GM12891 (cell line): ENCODE data around the gene ACVR1.

Experiments
- POLR2A ChIP-seq: IDR thresholded peaks from 2 replicates; pipeline ENCODE4 v1.6.1; 2011; ENCODE audit warnings: low read depth, low read length, control low read depth
- POLR2AphosphoS5 ChIP-seq: IDR thresholded peaks from 2 replicates; pipeline ENCODE4 v1.6.1; 2011; ENCODE audit warnings: low read depth, low read length, control low read depth
- POU2F2 ChIP-seq: IDR thresholded peaks from 2 replicates; pipeline ENCODE4 v1.6.1; 2011; ENCODE audit warnings: low read depth, mild to moderate bottlenecking, control low read depth, low read length, moderate library complexity
- SPI1 ChIP-seq: IDR thresholded peaks from 2 replicates; pipeline ENCODE4 v1.6.1; 2011; ENCODE audit warnings: low read depth, low read length, control low read depth
- TAF1 ChIP-seq: IDR thresholded peaks from 2 replicates; pipeline ENCODE4 v1.6.1; 2011; ENCODE audit warnings: low read depth, low read length, control low read depth

DNA sequence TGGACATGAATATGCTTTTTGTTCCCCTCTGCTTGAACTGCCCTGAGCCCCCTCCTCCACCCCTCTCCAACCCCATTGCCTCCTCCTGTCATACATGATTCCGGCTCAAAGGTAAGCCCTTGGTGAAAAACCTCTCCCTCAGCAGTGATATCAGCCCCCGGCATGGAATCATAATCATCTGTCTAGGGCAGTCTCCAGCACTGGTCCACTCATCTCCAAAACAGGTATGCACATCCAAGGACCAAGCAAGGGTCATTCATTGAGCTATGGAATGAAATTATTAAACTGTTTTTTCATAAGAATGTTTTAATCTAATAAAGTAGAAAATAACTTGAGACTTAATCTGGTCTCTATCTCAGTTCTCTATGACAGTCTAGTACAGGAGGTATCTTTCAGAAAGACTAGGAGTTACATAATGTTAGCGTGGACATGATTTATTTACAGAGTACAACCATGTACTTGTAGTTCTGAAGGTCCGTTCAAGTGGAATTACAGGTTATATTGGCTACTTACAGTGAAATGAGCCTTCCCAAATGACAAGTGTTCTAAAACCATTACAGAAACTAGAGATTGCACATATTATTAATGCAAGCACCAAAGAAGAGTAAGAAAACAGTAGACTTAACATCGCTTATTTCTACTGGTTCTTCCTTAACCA lies 75.2 kb downstream of the ACVR1 start:
- no peak for TF ChIP-seq TAF1
- no peak for TF ChIP-seq POLR2AphosphoS5
- no peak for TF ChIP-seq POLR2A
- no peak for TF ChIP-seq POU2F2
- no peak for TF ChIP-seq SPI1
